HG02973 (cell line): ENCODE data around the gene CNOT3.
"Not testable (repeated sequence)": the region's sequence is repeated elsewhere in the genome, so short reads cannot be mapped to it uniquely, and the experiment has no call there.

Experiments used
- ATAC-seq: cut with Tn5 transposase; IDR thresholded peaks from one replicate; pipeline ENCODE4 v1.9.1; 2021; ENCODE audit warnings: moderate library complexity; ENCODE audit not compliant: unreplicated experiment

Gene CNOT3

GRCh38 chr19:54137699-54138488 is at the start of gene CNOT3:
Gene CNOT3, plus strand, starts transcription at chr19:54137762. Its CDS starts 5,217 bp downstream, at chr19:54142979.
- no peak for ATAC-seq

GRCh38 chr19:54094426-54095000 is 43.0 kb upstream of the CNOT3 start:
- no peak for ATAC-seq

GRCh38 chr19:54095136-54095858 is 42.3 kb upstream of the CNOT3 start:
- ATAC-seq: no peak

DNA sequence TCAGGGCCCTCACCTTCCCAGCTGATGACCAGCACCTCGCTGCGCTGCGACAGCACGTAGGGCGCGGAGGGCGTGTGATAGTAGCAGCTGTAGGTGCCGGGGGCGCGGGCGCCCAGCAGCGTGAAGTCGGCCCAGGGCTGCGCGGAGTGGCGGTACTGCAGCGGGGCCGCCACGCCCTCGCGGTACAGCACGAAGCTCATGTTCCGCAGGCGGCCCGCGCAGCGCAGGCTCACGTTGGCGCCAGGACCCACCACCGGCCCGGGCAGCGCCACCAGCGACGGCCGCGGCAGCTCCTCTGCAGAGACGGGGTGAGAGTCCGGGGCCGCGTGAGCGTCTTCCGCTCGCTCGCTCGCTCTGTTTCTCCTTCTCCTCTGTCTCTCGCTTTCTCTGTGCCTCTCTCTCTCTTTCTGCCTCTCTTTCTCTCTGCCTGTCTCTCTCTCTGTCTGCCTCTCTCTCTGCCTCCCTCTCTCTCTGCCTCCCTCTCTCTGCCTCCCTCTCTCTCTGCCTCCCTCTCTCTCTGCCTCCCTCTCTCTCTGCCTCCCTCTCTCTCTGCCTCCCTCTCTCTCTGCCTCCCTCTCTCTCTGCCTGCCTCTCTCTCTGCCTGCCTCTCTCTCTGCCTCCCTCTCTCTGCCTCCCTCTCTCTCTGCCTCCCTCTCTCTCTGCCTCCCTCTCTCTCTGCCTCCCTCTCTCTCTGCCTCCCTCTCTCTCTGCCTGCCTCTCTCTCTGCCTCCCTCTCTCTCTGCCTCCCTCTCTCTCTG is 41.5 kb upstream of the CNOT3 start:
- not testable (repeated sequence) for ATAC-seq

- ATAC-seq: no peak
Observed at GRCh38 chr19:54096617-54097106, 40.9 kb upstream of the CNOT3 start.

GRCh38 chr19:54099190-54099902 is 38.2 kb upstream of the CNOT3 start:
- ATAC-seq: no peak

DNA sequence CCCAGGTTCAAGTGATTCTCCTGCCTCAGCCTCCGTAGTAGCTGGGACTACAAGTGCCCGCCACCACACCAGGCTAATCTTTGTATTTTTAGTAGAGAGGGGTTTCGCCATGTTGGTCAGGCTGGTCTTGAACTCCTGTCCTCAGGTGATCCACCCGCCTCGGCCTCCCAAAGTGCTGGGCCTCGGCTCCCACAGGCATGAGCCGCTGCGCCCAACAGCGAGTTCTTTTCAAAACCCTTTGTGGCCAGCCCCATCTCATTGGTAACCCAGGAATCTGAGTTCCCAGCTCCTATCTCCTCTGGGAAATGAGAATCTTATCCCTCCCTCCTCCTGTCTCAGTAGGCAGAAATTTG is 37.7 kb upstream of the CNOT3 start:
- ATAC-seq: not testable (repeated sequence)

DNA sequence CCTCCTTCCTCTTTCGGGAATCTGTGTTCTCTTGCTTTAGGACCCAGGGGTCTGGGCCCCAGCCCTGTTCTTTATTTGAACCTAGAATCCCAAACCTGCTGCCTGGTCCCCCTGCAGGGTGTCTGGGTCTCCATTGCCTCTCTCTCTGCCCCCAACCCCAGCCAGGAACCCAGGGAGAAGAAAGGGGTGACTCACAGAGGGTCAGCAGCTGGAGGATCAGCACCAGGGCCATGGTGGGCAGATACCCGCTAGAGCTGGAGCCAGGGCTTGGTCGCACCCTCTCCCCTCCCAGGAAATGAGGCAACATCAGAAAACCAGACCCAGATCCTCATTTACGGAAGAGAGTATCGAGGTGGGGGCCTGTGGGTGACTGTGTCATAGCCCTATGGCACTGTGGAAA is 37.0 kb upstream of the CNOT3 start, which contains the start of gene OSCAR:
TSS of gene OSCAR (minus strand) at position 243 of the 400 bp plus-strand sequence. CDS start at position 232, 11 bp downstream.
- no peak for ATAC-seq

DNA sequence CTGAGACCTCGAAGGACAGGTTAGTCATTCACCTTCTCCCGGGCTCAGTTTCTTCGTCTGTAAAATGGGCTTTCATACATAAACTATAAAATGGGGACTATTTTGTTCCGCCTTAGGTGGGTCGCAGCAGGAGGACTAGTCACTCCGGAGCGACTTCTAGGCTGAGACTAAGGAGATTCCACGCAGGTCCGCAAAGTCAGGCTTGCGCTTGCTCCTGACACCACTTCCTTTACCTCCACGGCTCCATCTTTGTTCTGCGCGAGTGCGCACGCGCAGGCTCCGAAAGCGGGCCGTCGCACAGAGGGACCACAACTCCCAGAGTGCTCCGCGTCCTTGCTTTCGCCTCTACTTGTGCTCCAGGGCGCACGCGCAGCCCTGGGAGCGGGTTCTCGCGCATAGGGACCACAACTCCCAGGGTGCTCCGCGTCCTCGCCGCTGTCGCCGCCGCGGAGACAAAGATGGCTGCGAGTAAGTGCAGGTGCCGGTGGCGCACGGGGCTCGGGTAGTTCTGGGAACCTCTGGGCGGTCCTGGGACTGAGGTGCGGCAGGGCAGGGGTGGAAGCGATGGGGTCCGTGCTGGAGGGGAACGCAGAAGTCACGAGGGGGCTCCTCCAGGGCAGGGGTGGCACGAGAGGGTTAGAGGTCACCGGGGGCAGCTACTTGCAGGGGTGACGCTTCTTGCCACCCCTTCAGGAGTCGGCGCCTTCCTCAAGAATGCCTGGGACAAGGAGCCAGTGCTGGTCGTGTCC is 35.0 kb upstream of the CNOT3 start, which contains the start of gene NDUFA3:
TSS of gene NDUFA3 (plus strand) at position 435 of the 749 bp plus-strand sequence. CDS start at position 459, 24 bp downstream.
- ATAC-seq: peak; percentile 93

GRCh38 chr19:54104998-54105715 is 32.4 kb upstream of the CNOT3 start:
- no peak for ATAC-seq

- ATAC-seq: no peak
Observed at GRCh38 chr19:54105796-54106195, 31.8 kb upstream of the CNOT3 start.

GRCh38 chr19:54106716-54107115 is 30.8 kb upstream of the CNOT3 start:
- no peak for ATAC-seq

DNA sequence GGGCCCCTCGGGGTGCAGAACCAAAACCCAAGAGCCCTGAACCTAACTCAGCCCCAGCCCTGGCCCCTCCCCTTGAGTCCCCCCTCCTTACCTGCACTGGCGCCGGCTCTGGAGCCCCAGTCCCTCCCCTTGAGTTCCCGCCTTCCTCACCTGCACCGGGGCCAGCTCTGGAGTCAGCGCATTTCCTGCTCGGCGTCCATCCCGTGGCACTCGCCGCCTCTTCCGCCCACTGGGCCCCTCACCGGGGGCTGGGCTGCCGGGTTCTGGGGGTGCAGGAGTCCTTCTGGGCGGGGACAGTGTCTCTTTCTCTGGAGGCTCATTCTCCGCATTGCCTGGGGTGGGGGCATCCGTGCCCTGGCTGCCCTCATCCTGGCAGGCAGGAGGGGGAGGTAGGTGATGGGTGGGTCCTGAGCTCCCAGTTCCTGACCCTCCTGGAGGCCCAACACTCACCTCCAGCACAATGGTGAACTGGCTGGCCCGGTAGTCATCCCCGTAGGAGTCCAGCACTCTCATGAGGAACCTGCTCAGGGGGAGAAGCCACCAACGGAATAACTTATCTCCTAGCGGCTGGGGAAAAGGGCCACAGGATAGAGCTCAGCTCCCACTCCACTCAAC is 29.6 kb upstream of the CNOT3 start:
- ATAC-seq: no peak

GRCh38 chr19:54108496-54108895 is 29.1 kb upstream of the CNOT3 start:
- ATAC-seq: no peak

GRCh38 chr19:54109651-54110050 is 27.9 kb upstream of the CNOT3 start:
- no peak for ATAC-seq

DNA sequence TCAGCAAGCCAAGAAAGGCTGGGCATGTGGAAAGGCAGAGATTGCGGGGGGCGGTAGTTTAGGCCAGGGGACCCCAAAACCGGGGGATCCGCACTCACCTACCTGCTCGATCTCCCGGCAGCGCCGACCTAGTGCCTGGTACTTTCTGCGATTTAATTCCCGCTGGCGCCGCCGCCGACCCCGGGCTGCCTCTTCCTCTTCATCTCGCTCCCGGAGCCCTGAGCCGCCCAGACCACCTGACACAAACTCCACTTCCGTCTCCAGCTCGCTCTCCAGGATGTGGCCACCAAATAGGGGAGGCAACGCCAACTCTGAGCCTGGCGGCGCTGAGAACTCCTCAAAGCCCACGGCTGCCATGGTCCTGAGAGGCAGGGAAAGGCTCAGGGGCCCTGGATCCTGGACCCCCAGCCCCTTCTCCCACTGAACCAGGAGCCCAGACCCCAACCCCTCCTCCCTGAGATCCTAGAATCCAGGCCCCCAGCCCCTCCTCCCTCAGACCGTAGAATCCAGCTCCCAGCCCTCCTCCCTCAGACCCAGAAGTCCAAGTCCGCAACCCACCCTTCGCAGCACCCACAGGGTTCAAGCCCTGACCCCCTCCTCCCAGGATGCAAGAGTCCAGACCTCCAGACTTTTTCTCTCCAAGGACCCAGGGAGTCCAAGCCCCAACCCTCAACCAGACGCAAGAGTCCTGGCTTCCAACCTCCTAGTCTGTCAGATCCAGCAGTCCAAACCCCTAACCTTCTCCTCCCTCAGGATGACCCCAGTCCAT is 23.0 kb upstream of the CNOT3 start:
- peak; percentile 28 for ATAC-seq
